ENCODE results near the gene TUBA4B. TPM values are rescaled to one million over a fixed set of nuclear protein-coding genes. Genes with fewer than 3 reads are reported as not detected.

TUBA4B gene
- total and polyA plus RNA-seq, 2 donors (not counting 3 experiments of a cell fraction or from before 2014, with no cell fraction given) = not detected

GRCh38 chr2:219204425-219205164 lies 48.4 kb upstream of the TUBA4B start:
- Histone ChIP-seq H3K4me3 (replicated peaks in 1 of 3; ENCODE audit: insufficient read depth in 1 of 3, low read depth in 1 of 3, low read length in 3 of 3) (no peak overlapping the region), H3K9me3 (replicated peaks; ENCODE audit: control insufficient read depth, insufficient read depth, low read length) (no peaks in the 10 kb centered on the region), H4K20me1 (replicated peaks; ENCODE audit: control insufficient read depth, extremely low read depth, insufficient read depth, low read length) (no peaks in the 10 kb centered on the region), H3K27me3 (ENCODE audit: control insufficient read depth in 2 of 2, insufficient read depth in 2 of 2, low read length in 2 of 2) (no peaks in the 10 kb centered on the region), H2AFZ (ENCODE audit: low read depth, low read length) (no peak overlapping the region), H3K36me3 (ENCODE audit: control insufficient read depth in 2 of 2, extremely low read depth in 1 of 2, insufficient read depth in 2 of 2, low read length in 2 of 2) (peaks cover 0 to 5% of the 10 kb centered on the region in 2 experiments), H3K9ac (replicated peaks; ENCODE audit: extremely low read depth, insufficient read depth, low read length) (no peak overlapping the region), H3K9me1 (replicated peaks; ENCODE audit: control insufficient read depth, extremely low read depth, insufficient read depth, low read length) (no peaks in the 10 kb centered on the region), H3K27ac (ENCODE audit: insufficient read depth, low read depth, low read length) (no peak overlapping the region), H3K4me2 (ENCODE audit: insufficient read depth, low read length) (no peak overlapping the region), H3K4me1 (ENCODE audit: control insufficient read depth, extremely low read depth, insufficient read depth, low read length) (peaks cover 18% of the 10 kb centered on the region), H3K79me2 (ENCODE audit: control insufficient read depth, insufficient read depth, low read length) (no peaks in the 10 kb centered on the region)
- intact Hi-C loops (cut with micrococcal nuclease) = no loop called here
- TF ChIP-seq MYC (IDR thresholded peaks at IDR 0.05; ENCODE audit: low read depth, low read length) (no peak), EZH2 (IDR thresholded peaks at IDR 0.05; ENCODE audit: borderline replicate concordance, low read depth, low read length, severe bottlenecking) (no peak), CTCF (IDR thresholded peaks at IDR 0.05; ENCODE audit: extremely low read depth in 1 of 2, insufficient read depth in 1 of 2, low read depth in 1 of 2, low read length in 2 of 2) (no peak), JUN (IDR thresholded peaks at IDR 0.05; ENCODE audit: borderline replicate concordance, insufficient read depth, insufficient read length, low read depth) (no peak), GATA2 (IDR thresholded peaks at IDR 0.05; ENCODE audit: insufficient read depth, insufficient read length, low read depth, low read length) (no peak), POLR2AphosphoS5 (IDR thresholded peaks at IDR 0.05; ENCODE audit: insufficient read depth, low read depth, low read length) (no peak), MAX (IDR thresholded peaks at IDR 0.05; ENCODE audit: insufficient read depth, insufficient read length) (no peak), FOS (IDR thresholded peaks at IDR 0.05; ENCODE audit: borderline replicate concordance, insufficient read depth, low read length) (no peak), POLR2A (IDR thresholded peaks at IDR 0.05; ENCODE audit: low read depth, low read length) (no peak)
- FAIRE-seq (no peak), DNase-seq (ENCODE audit: low read depth, low spot score) (no peak)
- no TSS peak for BruUV-seq (replicated peaks)
- dilution Hi-C loops (cut with MboI; ENCODE audit: extremely low pct_ligation_motif_present, low sequenced_read_pairs) = no loop called here
- CTCF ChIA-PET = interaction anchor here (1.2 kb wide), 1 partner anchor 19 kb away, joined by 3 read pairs; no protein-coding TSS in a partner anchor
- POLR2A ChIA-PET = no interaction called here

All from endothelial cell of umbilical vein (primary cell).